GM21447 (cell line): ENCODE measurements around the gene PRKAA2.
A peak's percentile ranks its signal among the peaks of the same experiment; 100 is the strongest.

ENCODE experiments used
- ATAC-seq: cut with Tn5 transposase; IDR thresholded peaks from one replicate; pipeline ENCODE4 v1.9.1; 2021; ENCODE audit not compliant: unreplicated experiment

The PRKAA2 gene

DNA sequence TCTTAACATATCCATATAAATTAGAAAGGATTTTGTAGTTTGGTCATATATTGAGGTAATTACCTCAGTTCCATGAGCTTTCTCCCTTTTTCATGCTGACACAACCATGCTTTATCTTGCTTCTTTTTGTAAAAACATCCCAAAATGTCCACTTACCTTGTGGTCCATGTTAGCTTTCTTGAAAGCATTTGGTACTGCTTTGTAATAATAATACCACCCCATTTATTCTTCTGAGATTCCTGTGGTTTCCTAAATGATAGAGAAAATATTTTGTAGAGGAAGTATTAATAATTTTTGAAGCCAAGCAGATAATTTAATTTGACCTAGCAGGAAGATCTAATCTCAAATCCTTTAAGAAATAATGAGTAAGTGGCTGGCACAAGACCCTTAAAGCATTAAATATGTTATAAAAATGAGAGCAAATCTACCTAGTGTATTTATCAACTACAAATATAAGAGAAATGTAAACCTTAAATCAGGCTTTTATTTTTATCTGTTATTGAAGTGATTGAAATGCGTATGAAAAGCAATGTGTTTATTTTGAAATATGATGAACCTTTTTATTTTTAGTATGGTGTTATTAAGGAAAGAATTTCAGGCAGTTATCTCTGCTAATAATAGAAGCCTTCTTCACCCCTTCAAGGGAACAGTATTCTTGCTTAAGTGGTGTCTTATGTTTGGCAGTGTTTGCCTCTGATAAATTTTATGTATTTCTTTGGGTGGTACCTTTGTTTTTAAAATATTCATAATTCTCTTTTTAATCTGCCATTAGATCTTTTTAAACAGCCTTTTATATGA lies 9.2 kb downstream of the PRKAA2 start:
- no peak for ATAC-seq

DNA sequence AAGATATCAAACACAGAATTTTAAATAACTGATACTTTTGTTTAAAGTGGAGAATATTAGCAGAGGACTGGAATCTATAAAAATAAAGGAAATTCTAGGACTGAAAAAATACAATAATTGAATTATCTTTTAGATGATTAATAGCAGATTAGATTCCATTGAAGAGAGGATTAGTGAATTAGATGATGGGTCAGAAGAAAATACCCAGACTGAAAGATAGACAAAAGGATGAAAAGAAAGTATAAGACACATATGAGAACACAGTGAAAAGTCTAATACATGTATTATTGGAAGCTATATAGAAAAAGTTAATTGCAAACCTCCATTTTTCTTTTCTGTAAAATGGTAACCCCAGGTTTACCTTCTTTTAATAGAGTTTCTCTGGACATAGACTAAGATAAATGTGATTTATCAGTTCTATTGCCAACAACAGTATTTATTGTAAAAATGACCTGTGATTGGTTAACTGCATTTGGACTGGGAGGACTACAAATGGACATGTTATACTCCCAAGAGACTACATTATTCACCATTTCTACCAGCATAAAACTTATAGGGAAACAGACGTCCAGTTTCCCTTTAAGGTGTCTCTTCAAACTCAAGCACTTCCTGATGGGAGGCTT lies 11.0 kb downstream of the PRKAA2 start:
- ATAC-seq: no peak

DNA sequence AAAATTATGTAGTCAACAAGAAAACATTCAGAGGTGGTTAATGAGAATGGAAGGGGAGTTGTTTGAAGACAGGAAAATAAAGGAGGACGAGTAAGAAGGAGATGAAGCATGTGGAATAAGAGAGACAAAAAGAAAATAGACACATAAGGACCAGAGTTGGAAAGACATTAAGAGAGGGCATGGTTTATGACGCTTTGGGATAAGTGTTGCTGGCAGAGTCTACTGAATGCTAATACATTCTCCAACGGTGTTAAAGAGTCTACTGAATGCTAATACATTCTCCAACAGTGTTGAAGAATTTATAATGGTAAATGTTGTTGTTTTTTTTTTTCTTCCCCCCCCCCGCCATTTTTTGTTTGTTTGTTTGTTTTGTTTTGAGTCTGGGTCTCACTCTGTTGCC lies 13.1 kb downstream of the PRKAA2 start:
- no peak for ATAC-seq

DNA sequence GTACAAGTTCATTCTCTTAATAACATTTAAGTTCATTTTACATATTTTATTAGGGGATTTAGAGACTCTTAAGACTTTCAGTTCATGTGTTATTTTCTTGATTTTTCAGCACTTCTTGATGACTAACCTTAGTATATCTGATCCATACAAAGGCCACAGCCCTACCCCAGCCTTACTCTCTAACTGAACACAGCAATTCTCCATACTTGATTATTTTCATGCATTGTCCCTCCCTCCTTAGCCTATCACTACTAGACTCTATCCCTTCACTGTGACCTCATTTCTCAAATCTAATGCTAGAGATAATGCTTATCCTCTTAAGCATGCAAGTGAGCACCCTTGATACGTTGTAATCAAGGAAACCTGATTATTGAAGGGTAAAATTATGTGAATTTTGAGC lies 15.2 kb downstream of the PRKAA2 start:
- no peak for ATAC-seq

DNA sequence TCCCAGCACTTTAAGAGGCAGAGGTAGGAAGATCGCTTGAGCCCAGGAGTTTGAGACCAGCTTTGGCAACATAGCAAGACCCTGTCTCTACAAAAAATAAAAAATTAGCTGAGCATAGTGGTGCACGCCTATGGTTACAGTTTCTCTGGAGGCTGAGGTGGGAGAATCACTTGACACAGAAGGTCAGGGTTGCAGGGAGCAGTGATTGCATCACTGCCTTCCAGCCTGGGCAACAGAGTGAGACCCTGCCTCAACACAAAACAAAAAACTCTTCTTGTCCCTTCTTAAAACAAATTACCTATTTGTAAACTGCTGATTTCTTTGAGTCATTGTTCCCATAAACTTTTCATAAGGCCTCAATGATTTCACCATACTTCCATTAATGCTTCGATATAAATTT lies 18.7 kb downstream of the PRKAA2 start:
- no peak for ATAC-seq

DNA sequence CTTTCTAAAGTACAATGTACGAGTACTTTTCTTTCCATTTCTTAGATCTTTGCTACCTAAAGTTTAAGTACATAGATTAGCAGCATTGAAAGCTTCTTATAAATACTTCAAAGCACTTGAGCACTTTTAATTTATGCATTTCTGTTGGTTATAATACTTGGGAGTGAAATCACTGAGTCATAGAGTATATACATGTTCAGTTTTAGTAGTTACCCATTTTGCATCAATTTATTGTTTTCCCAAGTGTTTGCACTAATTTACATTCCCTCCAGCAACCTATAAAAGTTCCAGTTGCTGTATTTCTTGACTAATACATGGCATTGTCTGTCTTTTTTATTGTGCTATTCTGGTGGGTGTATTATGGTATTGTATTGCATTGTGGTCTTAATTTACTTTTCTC lies 20.3 kb downstream of the PRKAA2 start:
- no peak for ATAC-seq

DNA sequence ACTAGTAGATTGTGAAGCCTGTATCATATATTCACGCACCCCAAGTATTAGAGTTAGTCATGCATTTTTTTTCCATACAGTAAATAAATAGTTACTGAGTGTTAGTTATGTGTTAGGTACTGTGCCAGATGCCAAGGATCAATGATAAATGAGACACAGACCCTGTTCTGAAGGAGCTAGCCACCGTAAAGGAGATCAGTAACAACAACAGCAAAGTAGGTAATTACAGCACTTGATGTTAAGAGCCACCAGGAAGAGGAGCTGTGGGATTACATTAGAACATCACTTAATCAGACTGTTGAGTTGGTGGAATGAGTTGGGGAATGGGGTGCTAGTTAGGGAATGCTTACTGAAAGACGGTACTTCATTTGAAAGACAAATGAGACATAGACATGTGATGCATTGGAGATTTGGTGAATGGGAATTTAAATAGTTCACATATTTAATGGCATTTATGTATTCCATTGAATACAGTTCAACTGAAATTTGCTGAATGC lies 21.0 kb downstream of the PRKAA2 start:
- ATAC-seq: no peak

DNA sequence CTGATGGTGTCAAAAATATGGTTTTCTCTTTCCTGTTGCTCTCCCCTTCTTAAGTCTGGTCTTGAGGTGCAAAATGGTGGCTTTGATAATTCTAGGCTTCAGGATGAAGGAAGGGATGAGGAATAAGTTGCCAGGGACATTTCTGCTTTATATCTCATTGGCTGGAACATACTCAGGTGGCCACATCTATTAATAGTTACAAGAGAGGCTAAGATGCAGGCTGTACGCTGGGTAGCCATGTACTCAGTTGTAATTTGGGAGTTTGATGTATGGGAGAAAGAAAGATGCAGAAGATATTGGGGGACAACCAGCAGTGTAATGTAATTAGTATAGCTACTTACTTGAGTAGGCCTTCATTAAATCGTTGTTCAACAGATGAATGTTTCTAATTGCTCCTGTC lies 25.2 kb downstream of the PRKAA2 start:
- no peak for ATAC-seq

DNA sequence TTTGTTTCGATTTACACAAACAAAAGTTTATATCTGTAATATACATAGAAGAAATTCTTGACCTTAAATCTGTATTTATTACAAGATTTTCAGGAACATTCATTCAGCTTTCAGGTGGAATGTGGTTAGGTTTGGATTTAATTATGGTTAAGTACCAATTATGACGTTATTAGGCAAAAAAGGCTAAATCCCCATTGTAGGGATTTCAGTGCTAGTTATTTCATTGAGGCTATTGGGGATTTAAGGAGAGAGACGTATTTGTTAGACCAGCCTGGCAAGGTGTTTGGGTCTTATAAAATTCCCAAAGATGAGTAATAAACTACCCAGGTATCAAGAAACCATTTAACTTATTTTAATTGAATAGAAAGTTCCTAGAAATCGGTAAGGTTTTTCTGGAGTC lies 26.0 kb downstream of the PRKAA2 start:
- ATAC-seq: no peak

DNA sequence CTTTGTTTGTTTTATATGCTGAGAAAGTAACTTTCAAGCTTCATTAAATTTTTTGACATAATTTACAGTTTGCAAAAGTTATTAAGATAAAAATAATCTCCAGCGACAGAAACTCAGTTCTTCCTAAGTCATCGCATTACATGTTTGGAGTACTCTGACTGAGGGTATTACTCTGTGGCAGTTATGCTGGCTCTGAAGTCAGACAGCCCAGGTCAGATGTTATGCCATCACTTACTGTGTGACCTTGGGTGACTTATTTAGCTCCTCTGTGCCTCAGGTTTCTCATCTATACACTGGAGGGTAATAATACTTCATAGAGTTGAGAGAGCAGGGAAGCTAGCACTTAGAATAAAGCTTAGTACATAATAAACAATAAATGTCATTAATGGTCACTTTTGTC lies 26.4 kb downstream of the PRKAA2 start:
- ATAC-seq: no peak

DNA sequence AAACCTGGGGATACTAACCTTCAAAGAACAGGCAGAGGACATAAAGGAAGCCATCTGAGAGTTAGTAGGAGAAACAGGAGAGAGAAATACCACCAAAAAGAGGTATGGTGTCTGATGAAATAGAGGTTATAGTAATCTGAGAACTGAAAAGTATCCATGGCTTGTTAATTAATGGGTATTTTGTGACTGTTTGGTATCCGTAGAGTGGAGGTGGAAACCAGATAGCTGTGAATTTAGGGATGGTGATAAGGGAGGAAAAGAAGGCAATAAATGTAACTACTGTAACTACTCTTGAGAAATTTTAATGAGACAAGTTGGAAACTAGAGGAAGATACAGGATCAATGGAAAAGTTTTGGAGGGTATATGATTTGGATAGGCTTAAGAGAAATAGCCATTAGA lies 27.5 kb downstream of the PRKAA2 start:
- no peak for ATAC-seq

DNA sequence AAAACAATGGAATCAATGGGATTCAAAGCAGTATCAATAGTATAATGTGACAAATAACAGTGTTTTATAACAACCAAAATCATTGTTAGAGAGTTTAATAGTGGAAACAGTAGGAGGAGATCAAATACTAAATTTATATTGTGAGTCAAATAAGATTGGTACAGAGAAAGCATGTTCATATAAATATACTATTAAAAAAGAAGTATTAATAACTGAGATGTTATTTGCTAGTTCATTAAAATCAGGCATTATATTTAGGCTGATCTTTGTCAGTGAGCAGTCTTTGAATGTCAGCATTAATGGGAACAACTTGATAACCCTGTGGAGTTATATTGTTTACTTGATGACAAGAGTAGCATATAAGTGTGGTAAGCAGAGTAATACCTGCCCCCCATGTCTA lies 30.6 kb downstream of the PRKAA2 start:
- ATAC-seq: no peak

DNA sequence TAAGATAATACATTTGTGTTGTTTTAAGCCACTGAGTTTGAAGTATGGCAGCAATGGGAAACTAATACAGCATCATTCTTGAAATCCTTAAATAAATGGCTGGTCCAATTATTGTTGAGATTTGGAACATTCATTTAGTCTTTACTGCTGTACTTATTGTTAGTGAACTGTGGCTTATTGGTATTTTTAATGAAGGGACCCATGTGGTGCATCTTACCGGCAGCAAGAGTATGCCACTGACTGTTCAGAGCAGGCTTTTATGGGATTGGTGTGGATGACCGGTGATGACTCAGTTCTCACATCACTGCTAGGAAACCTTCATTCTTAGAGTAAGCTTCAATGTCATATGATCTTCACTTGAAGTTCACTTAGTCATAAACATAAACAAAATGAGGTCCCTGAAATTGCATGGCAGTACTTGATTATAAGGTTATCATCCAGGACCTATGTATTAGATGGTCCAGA lies 31.5 kb downstream of the PRKAA2 start:
- ATAC-seq: no peak

DNA sequence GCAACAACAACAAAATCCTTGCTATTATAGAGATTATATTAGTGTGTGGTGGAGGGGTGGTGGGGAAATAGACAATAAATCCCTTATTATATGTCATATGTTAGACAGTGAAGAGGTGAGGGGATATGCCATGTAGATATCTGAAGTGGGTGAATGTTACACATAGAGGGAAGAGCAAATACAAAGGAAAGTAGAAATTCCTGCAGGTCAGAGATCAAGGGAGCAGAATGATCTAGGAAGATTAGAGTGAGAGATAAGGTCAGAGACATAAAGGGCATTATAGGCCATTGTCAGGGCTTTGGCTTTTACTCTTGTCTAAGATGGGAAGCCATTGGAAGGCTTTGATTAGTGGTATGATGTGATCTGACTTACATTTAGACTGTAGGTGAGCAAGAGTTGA lies 38.5 kb downstream of the PRKAA2 start:
- ATAC-seq: no peak

DNA sequence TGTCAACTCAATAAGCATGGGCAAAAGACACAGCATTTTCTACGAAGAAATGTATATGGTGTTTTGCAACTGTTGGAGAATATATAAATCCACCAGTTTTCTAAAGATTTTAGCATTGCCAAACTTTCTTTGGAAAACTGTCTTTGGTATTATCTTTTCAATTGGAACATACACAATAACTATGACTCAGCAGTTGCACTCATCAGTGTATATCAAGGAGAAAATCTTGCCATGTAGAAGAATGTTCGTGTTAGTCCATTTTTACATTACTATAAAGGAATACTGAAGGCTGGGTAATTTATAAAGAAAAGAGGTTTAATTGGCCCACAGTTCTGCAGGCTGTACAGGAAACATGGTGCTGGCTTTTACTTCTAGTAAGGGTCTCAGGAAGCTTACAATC lies 41.1 kb downstream of the PRKAA2 start:
- no peak for ATAC-seq

DNA sequence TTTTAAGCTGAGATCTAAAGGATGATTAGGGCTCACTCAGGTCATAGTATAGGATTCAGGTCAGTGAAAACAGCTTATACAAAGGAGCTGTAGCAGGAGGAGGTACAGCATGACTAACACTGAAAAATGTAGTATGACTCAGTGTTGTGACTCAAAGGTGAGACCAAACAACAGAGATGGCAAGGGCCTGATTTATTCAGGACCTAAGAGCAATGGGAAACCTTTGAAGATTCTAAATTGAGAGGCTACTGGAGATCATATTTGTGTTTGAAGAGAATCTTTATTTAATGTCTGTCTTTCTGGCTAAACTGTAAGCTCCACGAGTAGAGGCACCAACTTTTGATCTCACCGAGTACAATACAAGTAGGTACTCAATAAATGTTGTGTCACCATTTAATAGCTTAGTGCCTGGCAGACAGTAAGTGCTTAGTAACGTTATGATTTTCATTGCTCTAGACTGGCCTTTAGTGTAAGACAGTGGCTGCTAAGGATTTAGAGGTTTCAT lies 43.5 kb downstream of the PRKAA2 start:
- no peak for ATAC-seq

DNA sequence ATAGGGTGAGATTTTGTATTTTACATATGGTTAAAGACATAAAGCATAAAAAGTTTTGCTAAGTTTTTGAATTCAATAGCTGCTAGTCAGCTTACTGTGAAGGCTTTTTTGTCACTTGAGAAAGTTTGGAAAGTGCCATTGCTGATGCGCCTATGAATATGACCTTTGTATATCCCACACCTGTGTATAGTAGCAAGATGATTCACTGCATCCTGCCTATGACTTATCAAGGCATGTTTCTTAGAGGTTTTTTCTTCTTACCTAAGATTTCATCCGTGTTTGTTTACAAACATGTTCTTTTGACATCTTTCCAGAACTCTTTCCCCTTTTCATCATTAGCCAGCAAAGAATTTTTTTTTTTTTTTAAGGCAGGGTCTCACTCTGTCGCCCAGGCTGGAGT lies 51.5 kb downstream of the PRKAA2 start:
- no peak for ATAC-seq

DNA sequence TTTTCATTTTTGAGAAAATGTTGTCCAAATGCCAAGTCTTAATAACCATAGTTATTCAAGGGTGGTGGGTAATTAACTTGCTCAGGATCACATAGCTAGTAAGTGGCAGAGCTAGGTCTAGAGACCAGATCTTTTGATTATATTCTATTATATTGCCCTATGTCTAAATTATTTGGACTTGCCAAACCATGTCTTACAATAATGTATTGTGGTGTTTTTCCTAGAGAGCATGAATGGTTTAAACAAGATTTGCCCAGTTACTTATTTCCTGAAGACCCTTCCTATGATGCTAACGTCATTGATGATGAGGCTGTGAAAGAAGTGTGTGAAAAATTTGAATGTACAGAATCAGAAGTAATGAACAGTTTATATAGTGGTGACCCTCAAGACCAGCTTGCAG lies 58.6 kb downstream of the PRKAA2 start:
- no peak for ATAC-seq

DNA sequence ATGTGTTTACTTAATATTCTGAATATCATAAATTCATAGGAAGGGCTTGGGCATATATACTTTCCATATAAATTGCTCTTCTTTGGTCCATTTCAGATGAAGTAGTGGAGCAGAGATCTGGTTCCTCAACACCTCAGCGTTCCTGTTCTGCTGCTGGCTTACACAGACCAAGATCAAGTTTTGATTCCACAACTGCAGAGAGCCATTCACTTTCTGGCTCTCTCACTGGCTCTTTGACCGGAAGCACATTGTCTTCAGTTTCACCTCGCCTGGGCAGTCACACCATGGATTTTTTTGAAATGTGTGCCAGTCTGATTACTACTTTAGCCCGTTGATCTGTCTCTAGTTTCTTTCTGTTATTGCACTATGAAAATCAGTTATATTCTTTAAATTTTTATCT lies 62.3 kb downstream of the PRKAA2 start:
- no peak for ATAC-seq

DNA sequence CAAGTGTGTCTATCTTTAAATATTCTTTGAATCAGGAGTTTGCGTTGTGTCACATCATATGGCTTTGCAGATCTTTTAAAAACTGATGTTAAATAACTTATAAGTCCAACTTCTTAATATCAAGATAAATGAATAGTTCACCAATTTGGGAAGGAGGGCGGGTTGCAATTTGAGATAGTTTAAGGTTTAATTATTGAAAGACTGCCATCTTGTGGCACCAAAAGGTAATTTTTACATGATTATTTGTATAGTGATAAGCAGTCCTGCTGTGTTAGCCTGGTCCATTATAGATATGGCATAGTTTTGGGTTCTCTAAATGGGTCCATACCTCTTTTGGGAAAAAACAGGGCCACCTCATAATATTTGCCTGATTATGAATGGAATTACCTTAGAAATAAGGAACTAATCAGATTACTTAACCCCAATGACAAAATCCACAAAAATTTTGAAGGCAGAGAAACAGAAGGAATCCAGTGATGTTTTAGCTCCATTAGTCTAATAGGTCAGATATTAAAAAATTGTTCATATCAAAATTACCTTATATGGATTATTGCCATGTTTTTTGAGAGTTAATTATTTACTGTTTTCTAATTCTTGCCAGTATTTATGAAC lies 64.3 kb downstream of the PRKAA2 start:
- peak; percentile 57 for ATAC-seq

DNA sequence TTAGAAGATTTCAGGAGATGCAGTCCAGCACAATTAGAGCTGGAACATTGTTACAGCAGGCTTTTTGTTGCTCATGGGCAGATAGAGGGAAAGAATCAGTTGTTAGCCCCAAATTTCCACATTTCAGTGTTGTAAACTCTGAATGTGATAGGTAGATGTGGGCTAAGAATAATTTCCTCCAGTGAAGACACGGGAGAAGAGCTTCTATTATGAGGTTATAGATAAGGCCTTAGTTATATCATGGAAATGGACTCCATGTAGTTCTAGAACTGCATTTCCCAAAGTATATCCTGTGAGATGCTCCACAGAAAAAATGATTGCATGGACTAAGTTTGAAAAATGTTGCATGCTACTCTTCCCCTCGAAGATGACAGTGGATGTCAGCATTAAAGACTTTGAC lies 64.9 kb downstream of the PRKAA2 start:
- no peak for ATAC-seq

DNA sequence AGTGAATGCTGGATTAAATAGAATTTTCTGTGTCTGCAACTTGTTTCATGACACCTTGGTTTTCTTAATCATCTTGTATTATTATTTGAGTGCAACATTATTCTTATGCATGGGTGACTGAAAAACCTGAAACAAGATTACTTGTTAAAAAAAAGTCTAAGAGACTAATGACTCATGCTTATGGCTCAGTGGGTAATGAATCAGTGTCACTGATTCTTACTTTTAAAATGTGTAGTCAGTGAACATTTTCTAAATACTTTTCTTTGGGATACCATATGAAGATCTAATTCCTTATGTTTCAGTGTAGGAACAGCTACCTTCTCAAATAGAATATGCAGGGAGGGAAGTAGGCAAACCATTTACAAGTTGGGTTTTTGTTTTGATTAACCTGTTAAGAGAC lies 65.5 kb downstream of the PRKAA2 start:
- ATAC-seq: no peak
